MG63 (cell line): Measurements from ENCODE around the gene FECH. TPM values are rescaled to one million over a fixed set of nuclear protein-coding genes. Genes with fewer than 3 reads are reported as not detected.

Experiments used
- DNase-seq: peaks from one replicate; pipeline ENCODE4 v3.0.0-alpha.2; 2020
- H3K27me3 ChIP-seq: fragments of 250-450 bp; sonication (Bioruptor Pico); 2 replicates; pipeline ENCODE4 v1.5.1; 2020; ENCODE audit warnings: mild to moderate bottlenecking, moderate library complexity
- H3K36me3 ChIP-seq: fragments of 250-450 bp; sonication (Bioruptor Pico); 2 replicates; pipeline ENCODE4 v1.5.1; 2020; ENCODE audit warnings: mild to moderate bottlenecking, moderate library complexity
- H3K4me3 ChIP-seq: fragments of 250-450 bp; sonication (Bioruptor Pico); 2 replicates; pipeline ENCODE4 v1.5.1; 2020; ENCODE audit warnings: mild to moderate bottlenecking, moderate library complexity
- H3K9me3 ChIP-seq: fragments of 250-450 bp; sonication (Bioruptor Pico); 2 replicates; pipeline ENCODE4 v1.5.1; 2020; ENCODE audit warnings: mild to moderate bottlenecking, moderate library complexity
- total RNA-seq: library from RNA; depleted of rRNA; stranded (reverse); fragments of >200 nt; shearing (Covaris generic); gene quantifications from 2 replicates; pipeline ENCODE4 v1.2.3, GENCODE V29; 2014; ENCODE audit warnings: low replicate concordance; rRNA removed

FECH gene
- total RNA-seq, 1 experiment from 2014 or later = 32.0 TPM

DNA sequence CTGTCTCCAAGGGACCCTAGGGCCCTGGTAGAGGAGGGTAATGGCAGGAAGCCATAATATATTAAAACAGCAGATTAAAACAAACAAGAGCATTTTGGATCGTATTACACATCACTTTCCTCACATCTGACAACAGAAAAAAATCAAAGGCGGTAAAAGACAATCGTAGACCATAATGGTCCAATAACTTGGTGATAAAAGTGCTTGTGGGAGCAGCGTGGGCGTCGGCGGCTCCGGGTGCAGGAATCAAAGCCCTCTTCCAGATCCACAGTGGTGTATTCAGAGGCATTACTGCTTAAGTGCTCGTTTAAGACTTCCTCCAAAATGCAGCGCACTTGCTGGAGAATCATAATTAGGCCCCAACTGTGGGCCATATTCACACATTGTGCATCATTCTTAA lies 68.0 kb downstream of the FECH start:
- H3K4me3 ChIP-seq = no peak overlapping the region
- H3K27me3 ChIP-seq = 0 out of 2 replicates have a peak, but pooled peaks cover 3% of the 10 kb centered on the region
- no peaks in the 10 kb centered on the region for H3K36me3 ChIP-seq
- H3K9me3 ChIP-seq = no peaks in the 10 kb centered on the region
- no peak for DNase-seq

DNA sequence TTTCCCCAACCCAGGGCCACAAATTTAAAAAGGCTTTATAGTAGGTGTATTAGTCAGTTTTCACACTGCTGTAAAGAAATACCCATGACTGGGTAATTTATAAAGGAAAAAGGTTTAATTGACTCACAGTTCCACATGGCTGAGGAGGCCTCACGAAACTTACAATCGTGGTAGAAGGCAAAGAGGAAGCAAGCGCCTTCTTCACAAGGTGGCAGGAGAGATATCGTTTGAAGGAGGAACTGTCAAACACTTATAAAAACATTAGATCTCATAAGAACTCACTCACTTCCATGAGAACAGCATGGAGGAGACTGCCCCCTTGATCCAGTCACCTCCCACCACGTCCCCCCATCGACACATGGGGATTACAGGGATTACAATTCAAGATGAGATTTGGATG lies 70.4 kb downstream of the FECH start:
- Histone ChIP-seq H3K36me3 (no peaks in the 10 kb centered on the region), H3K9me3 (no peaks in the 10 kb centered on the region), H3K4me3 (no peak overlapping the region), H3K27me3 (0 out of 2 replicates have a peak, but pooled peaks cover 3% of the 10 kb centered on the region)
- DNase-seq = no peak

DNA sequence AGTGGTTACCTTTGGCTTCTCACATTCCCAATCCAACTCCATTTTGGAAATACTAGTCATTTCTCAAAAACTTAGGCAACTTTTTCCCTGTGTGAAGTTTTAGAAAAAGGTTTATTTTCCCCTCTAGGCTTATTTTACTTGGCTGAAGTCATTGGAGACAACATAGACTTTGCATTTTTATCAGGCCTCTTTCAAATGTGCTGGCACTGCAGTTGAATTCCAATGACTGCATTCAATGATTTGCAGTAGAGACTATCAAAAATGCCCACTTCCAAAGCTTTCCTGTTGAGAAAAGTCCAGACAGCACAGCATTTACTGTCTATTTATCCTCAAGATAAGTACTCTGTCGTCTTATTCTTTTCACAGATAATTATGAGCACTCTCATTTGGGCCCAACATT lies 81.3 kb downstream of the FECH start:
- DNase-seq = no peak
- no peak overlapping the region for H3K4me3 ChIP-seq

DNA sequence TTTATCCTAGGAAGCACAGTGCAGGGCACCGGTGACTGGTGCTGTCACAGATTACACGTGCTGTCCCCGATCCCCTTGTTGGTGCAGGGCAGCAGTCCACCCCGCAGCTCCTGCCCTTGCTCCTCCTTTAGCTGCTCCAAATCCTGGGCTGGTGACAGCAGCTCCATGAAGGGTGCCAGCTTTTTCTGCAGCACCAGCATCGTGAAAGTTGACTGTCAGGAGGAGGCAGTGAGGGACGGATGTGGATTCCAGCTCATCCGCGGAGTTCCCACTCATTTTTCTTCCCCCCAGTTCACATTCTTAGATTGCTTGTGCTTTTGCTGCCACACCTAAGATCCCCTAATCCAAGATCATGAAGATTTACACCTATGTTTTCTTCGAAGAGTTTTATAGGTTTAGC lies 83.9 kb downstream of the FECH start:
- Histone ChIP-seq H3K4me3 (no peak overlapping the region), H3K27me3 (no peaks in the 10 kb centered on the region), H3K36me3 (no peaks in the 10 kb centered on the region), H3K9me3 (no peaks in the 10 kb centered on the region)
- no peak for DNase-seq

More for the DNA sequence above, 81.3 kb downstream of the FECH start:
- Histone ChIP-seq H3K9me3 (no peaks in the 10 kb centered on the region), H3K27me3 (no peaks in the 10 kb centered on the region), H3K36me3 (no peaks in the 10 kb centered on the region)

DNA sequence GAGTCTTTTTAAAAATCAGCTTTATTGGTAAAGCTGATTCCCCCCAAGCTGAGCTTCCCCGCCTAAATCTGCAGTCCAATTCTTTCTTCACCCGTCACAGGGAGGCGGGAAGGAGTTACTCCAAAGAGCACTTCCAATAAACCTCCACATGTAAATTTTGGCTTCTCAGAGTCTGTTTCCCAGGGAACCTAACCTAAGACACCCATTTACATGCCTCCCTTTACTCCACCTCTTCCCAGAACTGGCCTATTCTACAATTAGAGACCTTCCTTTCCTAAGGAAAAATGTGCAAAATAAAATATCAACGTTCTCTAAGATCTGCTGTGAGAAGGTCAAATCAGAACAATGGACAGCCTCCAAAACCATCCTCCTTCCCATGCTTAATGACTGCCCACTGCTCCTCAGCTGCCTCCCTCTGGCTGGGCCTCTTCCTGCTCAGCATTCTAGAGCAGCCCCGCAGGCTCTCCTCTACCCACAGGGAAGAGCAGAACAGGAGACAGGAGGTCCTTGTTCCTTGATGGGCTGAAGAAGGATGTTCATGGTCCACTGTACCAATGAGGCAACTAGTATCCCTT lies 87.7 kb downstream of the FECH start:
- Histone ChIP-seq H3K9me3 (no peaks in the 10 kb centered on the region), H3K4me3 (no peak overlapping the region), H3K36me3 (no peaks in the 10 kb centered on the region), H3K27me3 (no peaks in the 10 kb centered on the region)
- no peak for DNase-seq

Other genes starting within 250 kb of the FECH start
- not detected in 2 replicates for gene ST8SIA3, start 234.1 kb downstream of the FECH start, total RNA-seq
- 0.02 TPM in 1 of 2 replicates, not detected in the other for gene ONECUT2, start 151.3 kb downstream of the FECH start, total RNA-seq
- 174 and 344 TPM in 2 replicates for gene NARS1, start 35.1 kb upstream of the FECH start, total RNA-seq
- gene ATP8B1, start 216.6 kb upstream of the FECH start, total RNA-seq = 61.4 and 68.0 TPM in 2 replicates